ENCODE results near the gene EPO.
A peak's percentile ranks its signal among the peaks of the same experiment; 100 is the strongest.
"Not testable (repeated sequence)": the region's sequence is repeated elsewhere in the genome, so short reads cannot be mapped to it uniquely, and the experiment has no call there.

The EPO gene

DNA sequence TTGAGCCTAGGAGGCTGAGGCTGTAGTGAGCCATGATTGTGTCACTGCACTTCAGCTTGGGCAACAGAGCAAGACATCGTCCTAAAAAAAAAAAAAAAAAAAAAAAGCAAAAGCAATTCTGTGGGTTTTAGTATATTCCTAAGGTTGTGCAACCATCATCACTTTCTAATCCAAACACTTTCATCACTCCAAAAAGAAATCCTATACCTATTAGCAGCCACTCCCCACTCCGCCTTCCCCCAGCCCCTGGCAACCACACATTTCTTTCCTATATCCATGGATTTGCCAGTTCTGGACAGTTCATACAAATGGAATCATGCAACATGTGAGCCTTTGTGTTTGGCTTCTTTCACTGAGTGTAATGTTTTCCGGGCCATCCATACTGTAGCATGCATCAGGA, 33.5 kb downstream of the EPO start:
- H3K4me3 ChIP-seq (ENCODE audit: low read length) = no peak overlapping the region
- TF ChIP-seq, protein P1, sequence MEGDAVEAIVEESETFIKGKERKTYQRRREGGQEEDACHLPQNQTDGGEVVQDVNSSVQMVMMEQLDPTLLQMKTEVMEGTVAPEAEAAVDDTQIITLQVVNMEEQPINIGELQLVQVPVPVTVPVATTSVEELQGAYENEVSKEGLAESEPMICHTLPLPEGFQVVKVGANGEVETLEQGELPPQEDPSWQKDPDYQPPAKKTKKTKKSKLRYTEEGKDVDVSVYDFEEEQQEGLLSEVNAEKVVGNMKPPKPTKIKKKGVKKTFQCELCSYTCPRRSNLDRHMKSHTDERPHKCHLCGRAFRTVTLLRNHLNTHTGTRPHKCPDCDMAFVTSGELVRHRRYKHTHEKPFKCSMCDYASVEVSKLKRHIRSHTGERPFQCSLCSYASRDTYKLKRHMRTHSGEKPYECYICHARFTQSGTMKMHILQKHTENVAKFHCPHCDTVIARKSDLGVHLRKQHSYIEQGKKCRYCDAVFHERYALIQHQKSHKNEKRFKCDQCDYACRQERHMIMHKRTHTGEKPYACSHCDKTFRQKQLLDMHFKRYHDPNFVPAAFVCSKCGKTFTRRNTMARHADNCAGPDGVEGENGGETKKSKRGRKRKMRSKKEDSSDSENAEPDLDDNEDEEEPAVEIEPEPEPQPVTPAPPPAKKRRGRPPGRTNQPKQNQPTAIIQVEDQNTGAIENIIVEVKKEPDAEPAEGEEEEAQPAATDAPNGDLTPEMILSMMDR (IDR thresholded peaks at IDR 0.05; ENCODE audit: insufficient read depth, low read depth, low read length, missing control alignments) = no peak
- DNase-seq (ENCODE audit: low read depth) = no peak

DNA sequence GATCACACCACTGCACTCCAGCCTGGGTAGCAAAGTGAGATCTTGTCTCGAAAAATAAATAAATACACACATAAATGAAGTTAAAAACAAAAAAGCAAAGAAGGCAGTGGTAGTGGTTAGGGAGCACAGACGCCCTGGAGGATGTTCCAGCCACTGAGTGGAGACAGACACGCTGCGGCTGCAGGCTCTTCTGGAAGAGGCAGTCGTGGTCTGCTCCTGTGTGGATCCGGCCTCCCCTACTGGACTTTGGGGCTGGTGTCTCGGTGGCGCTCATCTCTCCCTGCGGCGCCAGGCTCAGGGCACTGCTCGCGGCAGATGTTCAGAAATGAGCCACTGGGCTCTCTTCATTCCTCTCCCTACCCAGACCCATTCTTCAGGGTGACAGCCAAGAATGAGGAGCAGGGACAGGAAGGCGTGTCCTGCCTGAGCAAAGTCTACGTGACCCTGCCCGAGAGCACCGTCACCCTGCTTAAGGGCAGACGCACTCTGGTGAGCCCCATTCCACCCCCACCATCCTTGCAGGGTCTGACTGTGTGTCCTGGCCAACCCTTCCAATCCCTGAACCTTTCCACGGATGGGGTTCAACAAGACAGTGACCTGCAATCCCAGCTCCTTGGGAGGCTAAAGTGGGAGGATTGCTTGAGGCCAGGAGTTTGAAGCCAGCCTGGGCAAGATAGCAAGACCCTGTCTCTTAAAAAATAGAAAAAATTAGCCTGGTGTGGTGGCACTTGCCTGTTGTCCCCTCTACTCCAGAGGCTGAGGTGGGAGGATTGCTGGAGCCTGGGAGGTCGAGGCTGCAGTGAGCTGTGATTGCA, 39.3 kb downstream of the EPO start:
- TF ChIP-seq, protein P1 (IDR thresholded peaks at IDR 0.05; ENCODE audit: insufficient read depth, low read depth, low read length, missing control alignments) = no peak
- H3K4me3 ChIP-seq (ENCODE audit: low read length) = no peak overlapping the region
- no peak for DNase-seq (ENCODE audit: low read depth)

DNA sequence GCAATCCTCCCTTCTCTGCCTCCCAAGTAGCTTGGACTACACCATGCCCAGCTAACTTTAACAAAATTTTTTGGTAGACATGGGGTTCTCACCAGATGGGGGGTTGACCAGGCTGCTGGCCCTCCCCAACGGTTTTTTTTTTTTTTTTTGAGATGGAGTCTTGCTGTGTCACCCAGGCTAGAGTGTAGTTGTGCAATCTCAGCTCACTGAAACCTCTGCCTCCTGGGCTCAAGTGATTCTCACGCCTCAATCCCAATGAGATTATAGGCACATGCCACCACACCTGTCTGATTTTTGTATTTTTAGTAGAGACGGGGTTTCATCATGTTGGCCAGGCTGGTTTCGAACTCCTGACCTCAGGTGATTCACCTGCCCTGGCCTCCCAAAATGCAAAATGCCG, 42.6 kb downstream of the EPO start:
- not testable (repeated sequence) for H3K4me3 ChIP-seq (ENCODE audit: low read length)
- DNase-seq (ENCODE audit: low read depth) = peak; percentile 35

DNA sequence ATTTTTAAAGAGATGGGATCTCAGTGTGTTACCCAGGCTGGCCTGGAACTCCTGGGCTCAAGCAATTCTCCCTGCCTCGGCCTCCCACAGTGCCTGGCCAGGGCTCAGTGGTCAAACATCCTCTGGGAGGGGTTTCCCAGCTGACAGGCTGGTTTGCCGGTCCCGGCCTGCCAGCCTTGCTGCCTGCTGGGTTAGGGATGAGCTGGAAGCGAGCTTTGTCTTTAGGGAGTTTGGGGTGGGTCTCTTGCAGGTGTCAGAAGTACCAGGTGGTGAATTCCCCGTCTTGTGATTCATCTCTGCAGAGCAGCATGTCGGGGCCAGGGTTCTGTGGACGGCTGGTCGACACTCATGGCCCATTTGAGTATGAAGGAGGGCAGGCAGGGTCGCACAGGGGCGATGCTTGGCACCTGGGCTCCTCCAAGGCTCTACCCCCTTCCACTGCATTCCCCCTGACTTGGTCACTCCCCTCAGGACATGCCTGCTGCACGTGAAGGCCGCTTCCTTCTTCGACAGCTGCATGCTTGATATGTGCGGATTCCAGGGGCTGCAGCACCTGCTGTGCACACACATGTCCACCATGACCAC, 43.4 kb downstream of the EPO start:
- H3K4me3 ChIP-seq (ENCODE audit: low read length) = no peak overlapping the region
- peak; percentile 82 for DNase-seq (ENCODE audit: low read depth)
- TF ChIP-seq, protein P1 (IDR thresholded peaks at IDR 0.05; ENCODE audit: insufficient read depth, low read depth, low read length, missing control alignments) = no peak

DNA sequence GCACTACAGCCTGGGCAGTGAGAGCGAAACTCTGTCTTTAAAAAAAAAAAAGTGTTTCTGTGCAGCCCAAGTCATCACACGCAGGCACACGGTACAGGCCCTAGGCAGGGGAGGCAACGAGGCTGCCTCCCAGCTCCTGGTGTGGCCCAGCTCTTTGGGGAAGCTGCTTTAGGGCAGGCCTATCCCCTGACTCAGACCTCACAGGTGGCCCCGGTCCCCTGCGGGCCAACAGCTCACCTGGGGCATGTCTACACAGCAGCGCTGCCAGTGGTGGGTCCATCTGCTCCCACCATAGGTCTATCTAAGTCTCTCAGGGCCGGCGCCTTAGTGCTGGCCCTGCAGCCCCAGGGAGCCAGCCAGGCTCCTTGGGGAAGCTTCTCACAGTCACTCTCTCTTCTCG, 44.6 kb downstream of the EPO start:
- H3K4me3 ChIP-seq (ENCODE audit: low read length) = no peak overlapping the region
- TF ChIP-seq, protein P1 (IDR thresholded peaks at IDR 0.05; ENCODE audit: insufficient read depth, low read depth, low read length, missing control alignments) = no peak
- peak; percentile 40 for DNase-seq (ENCODE audit: low read depth)

DNA sequence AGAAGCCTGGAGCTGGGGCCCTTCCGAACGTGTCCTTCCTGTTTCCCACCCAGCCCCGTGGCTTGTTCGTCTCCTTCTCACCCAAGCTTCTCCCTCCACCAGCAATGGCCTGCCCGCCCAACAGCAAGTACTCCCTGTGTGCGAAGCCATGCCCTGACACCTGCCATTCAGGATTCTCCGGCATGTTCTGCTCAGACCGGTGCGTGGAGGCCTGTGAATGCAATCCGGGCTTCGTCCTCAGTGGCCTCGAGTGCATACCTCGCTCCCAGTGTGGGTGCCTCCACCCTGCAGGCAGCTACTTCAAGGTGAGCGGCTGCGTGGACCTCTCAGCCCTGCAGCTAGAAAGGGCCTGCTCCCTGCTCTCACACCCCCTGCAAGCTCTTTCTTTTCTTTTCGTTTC, 45.0 kb downstream of the EPO start:
- peak; percentile 11 for DNase-seq (ENCODE audit: low read depth)
- TF ChIP-seq, protein P1 (IDR thresholded peaks at IDR 0.05; ENCODE audit: insufficient read depth, low read depth, low read length, missing control alignments) = no peak
- no peak overlapping the region for H3K4me3 ChIP-seq (ENCODE audit: low read length)

DNA sequence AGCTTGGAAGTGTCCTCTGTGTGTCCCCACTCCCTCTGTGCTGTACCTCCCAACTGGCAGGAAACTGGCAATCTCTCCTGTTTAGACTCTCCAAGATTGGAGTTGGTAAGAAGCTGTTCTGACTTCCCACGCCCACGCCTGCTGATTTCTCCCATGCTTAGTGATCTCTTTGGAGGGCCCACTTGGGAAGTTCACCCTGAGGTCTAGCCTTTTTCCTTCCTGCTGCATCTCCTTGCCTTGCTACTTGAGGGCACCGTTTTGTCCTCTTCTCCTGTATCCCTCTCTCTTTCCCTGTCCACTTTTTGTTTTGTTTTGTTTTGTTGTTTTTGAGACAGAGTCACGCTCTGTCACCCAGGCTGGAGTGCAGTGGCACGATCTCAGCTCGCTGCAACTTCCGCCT, 48.5 kb downstream of the EPO start:
- TF ChIP-seq, protein P1 (IDR thresholded peaks at IDR 0.05; ENCODE audit: insufficient read depth, low read depth, low read length, missing control alignments) = no peak
- no peak for DNase-seq (ENCODE audit: low read depth)
- no peak overlapping the region for H3K4me3 ChIP-seq (ENCODE audit: low read length)
